ENCODE measurements around the gene MEX3A.
"Not testable (repeated sequence)": the region's sequence is repeated elsewhere in the genome, so short reads cannot be mapped to it uniquely, and the experiment has no call there.

Gene MEX3A

DNA sequence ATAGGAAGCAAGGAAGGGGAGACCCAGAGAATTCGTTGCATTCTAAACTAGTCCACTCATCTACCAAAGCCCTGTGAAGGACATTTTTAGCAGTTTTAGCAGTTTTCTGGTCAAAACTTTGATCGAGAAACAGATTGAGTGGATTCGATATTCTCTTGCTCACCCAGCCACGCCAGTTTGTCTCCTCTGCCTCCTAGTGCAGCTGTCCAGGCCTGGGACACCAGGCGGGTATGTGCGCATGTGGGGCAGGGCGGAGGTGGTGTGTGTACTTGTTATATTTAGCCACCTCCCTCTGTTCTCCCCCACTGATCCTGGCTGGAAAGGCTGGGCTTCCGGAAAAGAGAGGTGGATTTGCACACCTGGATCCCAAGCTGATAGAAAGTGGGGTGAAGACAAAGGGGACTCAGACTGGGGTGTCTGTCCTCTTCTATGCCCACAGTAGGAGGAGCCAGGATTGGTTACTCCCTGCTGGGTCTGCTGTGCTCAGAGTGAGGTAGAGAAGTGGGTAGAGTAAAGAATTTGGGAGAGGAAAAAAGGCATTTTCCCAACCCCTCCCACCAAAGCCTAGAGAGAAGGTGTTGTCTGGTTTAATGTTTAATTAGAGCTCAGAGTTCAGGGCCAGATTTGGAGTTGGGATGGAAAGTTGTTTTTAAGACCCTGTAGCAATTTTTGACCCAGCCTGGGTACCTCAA is 36.1 kb upstream of the MEX3A start:
- DNase-seq (ENCODE audit: low read depth, low spot score): no peak

DNA sequence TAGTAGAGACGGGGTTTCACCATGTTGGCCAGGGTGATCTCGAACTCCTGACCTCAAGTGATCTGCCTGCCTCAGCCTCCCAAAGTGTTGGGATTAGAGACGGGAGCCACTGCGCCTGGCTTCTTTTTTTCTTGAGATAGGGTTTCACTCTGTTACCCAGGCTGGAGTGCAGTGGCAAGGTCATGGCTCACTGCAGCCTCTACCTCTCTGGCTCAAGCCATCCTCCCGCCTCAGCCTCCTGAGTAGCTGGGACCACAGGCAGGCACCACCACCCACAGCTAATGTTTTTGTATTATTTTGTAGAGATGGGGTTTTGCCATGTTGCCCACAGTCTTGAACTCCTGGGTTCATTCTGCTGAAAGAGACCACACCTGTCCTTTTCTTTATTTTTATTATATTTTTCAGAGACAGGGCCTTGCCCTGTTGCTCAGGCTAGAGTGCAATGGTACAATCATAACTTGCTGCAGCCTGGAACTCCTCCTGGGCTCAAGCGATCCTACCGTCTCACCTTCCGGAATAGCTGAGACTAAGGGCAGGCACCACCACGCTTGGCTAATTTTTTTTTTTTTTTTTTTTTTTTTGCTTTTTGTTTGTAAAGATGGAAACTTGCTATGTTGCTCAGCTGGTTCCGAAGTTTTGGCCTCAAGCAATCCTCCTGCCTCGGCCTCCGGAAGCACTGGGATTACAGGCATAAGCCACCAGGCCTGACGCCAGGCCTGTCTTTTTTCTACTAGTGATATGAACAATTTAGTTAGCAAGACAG is 35.3 kb upstream of the MEX3A start:
- no peak for DNase-seq (ENCODE audit: low read depth, low spot score)

DNA sequence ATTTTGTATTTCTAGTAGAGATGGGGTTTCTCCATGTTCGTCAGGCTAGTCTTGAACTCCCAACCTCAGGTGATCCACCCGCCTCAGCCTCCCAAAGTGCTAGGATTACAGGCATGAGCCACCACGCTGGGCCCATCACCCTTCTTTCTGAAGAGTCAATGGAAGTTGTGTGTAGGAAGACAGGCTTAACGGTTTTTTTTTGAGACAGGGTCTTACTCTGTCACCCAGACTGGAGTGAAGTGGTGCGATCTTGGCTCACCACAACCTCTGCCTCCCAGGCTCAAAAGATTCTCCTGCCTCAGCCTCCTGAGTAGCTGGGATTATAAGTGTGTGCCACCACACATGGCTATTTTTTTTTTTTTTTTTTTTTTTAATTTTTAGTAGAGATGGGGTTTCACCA is 34.5 kb upstream of the MEX3A start:
- not testable (repeated sequence) for DNase-seq (ENCODE audit: low read depth, low spot score)

DNA sequence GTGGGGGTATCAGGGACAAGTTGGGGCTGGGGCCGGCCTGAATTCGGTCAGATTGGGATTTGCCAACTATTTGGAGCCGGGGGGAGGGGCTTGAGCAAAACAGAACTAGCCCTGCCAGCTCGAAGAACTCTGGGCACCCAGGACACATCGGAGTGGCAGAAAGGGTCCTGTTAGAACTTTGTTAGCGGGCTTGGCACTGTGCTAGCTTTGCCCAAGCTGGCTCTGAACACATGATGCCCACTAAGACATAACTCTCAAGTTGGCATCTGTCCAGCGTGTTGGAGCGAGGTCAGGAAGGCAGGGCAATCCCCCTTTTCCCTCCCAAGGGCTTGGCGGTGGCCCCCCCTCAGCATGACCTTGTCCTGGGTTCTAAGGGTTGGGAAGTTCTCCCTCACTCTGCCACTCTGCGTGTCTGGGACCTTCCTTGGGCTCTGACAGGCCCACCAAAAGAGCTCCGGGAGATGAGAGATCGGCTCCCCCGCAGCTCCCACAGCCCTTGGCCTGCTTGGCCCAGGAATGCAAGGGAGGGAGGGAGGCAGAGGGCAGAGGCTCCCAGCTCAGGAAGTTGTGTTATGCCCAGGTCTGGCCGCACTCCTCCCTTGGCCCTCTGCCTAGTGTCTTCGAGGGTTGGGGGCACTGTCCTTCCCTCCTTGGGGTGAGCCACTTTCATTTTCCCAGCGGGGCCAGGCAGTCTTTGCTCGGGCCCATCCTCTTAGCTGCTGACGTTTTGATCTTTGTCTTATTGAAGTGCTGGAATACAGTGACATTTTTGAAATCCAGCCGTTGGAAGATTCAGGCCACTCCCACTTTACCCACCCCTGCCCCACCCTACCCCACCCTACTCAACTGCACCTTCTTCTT is 33.5 kb upstream of the MEX3A start:
- no peak for DNase-seq (ENCODE audit: low read depth, low spot score)

DNA sequence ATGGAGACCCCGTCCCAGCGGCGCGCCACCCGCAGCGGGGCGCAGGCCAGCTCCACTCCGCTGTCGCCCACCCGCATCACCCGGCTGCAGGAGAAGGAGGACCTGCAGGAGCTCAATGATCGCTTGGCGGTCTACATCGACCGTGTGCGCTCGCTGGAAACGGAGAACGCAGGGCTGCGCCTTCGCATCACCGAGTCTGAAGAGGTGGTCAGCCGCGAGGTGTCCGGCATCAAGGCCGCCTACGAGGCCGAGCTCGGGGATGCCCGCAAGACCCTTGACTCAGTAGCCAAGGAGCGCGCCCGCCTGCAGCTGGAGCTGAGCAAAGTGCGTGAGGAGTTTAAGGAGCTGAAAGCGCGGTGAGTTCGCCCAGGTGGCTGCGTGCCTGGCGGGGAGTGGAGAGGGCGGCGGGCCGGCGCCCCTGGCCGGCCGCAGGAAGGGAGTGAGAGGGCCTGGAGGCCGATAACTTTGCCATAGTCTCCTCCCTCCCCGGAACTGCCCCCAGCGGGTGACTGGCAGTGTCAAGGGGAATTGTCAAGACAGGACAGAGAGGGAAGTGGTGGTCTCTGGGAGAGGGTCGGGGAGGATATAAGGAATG is 32.8 kb upstream of the MEX3A start:
- DNase-seq (ENCODE audit: low read depth, low spot score): no peak

DNA sequence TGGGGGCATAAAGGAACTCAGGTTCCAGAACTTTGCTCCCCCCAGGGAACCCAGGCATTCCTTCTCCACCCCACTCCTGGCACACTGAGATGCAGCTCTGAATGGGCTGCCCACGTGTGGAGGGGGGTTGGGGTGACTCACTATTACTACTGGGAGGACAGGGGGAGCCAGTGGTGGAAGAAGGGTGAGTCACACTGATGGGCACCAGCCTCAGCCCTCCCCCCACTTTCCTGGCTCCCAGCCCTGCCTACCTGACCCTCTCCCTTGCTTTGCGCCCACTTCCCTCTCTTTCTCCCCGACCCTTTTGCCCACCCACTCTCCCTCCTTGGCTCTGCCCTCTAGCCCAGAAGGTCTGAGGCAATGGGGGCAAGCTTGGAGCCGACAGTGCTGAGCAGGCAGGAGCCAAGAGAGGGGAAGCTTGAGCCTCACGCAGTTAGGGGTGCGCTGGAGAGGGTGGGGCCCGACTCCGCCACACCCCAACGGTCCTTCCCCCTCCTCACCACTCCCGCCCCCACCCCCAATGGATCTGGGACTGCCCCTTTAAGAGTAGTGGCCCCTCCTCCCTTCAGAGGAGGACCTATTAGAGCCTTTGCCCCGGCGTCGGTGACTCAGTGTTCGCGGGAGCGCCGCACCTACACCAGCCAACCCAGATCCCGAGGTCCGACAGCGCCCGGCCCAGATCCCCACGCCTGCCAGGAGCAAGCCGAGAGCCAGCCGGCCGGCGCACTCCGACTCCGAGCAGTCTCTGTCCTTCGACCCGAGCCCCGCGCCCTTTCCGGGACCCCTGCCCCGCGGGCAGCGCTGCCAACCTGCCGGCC is 32.0 kb upstream of the MEX3A start, which contains the start of gene LMNA:
Gene LMNA, plus strand, starts transcription at position 611 of the 818 bp plus-strand sequence. CDS start 208 bp downstream, outside the sequence.
- DNase-seq (ENCODE audit: low read depth, low spot score): peak; percentile 62

DNA sequence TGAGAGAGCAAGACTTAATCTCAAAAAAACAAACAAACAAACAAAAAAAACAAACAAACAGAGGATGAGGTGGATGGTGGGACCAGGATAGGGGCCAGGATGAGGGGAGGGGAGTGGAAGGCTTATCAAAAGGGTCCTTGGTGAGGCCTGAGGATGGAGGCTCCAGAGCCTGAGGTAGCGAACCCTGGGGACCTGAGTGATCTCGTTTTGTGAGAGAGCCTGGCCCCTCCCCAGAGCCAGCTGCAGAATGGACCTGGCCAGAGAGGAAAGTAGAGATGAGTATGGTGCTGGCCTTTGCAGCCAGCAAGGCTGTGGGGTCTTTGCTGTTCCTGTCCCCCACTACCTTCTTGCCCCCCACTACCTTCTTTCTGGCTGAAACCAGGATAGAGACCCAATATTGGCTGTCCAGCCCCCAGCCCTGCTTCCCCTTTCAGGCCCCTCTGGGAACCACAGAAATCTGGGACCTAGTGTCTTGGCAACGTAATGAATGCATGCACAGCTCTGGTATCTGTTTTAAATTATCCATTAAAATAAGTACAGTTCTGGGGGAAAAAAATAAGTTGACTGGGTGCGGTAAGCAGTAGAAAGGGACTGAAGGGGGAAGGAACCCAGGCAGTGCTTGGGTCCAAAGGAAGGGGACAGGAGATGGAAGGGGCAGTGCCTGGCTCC is 31.2 kb upstream of the MEX3A start:
- no peak for DNase-seq (ENCODE audit: low read depth, low spot score)

DNA sequence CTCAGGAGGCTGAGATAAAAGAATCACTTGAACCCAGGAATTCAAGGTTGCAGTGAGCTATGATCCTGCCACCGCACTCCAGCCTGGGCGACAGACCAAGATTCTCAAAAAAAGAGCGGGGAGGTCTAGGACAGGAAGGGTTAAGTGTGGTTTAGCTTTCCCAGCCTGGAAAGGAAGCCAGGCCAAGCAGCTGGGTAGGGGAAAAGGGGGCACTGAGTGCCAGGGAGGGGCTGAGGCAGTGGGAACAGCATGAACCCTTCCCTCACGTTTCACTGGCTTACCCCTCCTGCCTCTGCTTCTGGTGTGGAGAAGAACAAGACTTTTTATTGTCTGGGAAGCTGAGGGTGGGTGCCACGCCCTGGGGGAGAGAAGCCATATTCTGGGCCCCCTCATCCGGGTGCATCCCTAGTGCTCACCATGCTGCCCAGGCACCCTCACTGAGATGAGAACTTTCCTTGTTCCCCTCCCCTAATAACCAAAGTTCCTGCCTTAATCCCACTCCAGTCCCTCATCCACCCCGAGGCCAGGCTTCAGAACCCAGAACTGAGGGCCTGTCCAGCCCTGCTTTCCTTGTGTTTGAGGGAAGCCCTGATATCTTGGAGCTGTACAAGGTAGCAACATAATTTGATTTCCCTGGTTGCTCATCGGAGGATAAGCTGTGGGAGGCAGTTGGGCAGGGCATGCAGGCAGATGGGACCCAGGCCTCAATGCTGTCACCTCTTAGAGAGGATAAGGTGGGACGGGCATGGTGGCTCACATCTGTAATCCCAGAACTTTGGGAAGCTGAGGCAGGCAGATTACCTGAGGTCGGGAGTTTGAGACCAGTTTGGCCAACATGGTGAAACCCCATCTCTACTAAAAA is 30.2 kb upstream of the MEX3A start:
- DNase-seq (ENCODE audit: low read depth, low spot score): no peak

DNA sequence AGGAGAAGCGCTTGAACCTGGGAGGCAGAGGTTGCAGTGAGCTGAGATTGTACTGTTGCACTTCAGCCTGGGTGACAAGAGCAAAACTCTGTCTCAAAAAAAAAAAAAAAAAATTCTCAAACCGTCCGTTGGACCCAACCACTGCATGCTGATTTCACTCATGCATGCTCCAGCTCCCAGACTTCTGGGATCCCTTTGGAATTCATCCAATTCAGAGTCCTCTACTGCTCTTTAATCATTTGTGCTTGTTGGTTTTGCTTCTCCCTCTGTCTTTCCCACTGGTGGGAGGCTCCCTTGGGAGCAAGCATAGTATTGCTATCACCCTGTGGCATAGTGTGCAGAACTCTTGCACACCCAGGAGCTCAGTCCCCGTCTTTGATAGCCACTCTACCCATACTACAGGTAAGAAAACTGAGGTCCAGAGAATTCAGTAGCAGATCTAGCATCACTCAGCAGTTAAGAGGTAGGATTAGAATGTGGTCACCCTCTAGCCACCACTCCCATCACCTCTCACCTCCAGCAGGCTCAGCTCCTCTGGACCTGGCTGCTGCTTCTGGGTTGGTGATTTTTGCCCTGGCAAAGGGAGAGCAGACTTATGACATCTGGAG is 29.2 kb upstream of the MEX3A start:
- no peak for DNase-seq (ENCODE audit: low read depth, low spot score)

DNA sequence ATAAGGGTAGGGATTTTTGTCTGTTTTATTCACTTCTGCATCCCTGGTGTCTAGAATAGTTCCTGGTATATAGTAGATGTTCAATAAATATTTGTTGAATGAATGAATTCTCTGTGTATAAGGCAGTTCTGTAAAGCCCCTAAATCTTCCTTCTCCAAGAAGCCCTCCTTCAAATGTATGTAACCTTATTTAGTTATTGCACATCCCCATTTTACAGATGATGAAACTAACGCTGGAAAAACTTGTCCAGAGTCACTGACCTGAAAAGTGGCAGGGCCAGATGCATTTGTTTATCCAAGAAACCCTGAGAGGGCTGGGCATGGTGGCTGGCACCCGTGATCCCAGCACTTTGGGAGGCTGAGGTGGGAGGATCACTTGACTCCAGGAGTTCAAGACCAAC is 28.0 kb upstream of the MEX3A start:
- no peak for DNase-seq (ENCODE audit: low read depth, low spot score)

DNA sequence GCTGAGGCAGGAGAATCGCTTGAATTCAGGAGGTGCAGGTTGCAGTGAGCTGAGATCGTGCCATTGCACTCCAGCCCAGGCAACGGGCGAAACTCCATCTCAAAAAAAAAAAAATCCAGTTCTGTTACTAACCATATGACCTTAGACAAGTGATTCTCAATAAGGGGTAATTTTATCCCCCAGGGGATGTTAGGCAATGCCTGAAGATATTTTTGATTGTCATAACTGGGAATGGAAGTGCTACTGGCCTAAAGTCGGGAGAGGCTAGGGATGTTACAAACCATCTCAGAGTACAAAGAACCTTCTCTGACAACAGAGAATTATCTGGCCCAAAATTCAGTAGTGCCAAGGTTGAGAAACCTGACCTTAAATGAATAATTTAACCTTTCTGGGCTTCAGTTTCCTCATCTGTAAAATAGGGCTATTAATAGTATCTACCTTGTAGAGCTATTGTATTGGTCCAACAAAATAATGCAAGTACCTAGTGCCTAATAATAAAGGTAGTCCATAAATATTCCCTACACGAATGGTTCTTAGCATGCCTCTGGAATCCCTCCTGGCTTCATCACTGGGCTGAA is 26.5 kb upstream of the MEX3A start:
- DNase-seq (ENCODE audit: low read depth, low spot score): no peak

DNA sequence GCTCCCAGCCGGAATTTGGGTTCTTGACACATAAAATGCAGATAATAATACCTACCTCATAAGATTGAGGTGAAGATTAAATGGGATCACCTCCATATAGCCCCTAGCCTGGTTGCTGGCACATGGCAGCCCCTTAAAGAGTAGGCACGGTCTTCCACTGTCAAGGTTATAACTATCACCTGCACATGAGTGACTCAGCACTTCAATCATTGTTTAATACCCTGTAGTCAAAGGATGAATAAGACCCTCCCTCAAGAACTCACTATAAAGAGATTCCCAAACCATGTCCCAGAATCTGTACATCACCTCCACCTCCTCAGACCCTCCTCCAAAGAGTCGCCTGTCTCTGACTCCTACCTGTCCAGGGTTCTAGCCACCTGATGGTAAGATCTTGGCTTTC is 25.8 kb upstream of the MEX3A start:
- no peak for DNase-seq (ENCODE audit: low read depth, low spot score)

DNA sequence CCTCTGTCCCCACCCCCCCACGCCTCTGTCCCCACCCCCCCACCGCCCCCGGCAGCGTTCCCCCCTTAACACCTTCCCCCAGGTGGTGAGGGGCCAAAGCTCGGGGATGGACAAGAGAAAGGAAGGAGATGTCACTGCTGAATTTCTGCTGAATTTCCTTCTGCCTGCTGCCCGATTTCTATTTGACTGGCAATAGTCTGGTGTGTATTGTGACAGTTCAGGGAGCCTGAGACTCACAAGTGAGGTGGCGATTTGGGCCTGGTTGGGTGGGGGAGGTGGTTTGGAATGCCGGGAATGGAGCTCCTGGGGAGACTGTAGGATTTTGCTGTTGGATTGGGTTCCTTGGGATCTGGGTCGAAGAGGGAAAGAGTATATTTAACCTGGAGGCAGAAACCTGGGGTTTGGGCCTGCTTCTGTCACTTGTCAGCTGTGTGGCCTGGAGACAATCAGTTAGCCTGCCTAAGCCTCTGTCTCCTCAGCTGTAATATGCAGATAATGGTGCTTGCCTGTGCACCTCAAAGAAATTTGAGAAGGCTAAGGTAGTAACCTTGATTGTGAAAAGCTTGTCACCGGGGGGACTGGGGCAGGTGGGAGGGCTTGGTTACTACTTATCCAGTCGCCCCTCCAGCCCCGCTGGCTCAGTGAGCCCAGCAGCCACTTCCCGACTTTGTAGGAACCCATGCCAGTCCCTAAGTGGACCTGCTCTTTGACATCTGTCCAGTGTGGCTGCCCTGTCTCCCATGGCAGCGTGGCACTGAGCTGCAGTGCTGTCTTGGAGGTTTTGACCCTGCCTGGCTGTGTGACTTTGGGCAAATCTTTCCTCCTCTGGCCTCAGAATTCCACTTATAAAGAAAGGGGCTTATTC is 24.6 kb upstream of the MEX3A start:
- DNase-seq (ENCODE audit: low read depth, low spot score): no peak

DNA sequence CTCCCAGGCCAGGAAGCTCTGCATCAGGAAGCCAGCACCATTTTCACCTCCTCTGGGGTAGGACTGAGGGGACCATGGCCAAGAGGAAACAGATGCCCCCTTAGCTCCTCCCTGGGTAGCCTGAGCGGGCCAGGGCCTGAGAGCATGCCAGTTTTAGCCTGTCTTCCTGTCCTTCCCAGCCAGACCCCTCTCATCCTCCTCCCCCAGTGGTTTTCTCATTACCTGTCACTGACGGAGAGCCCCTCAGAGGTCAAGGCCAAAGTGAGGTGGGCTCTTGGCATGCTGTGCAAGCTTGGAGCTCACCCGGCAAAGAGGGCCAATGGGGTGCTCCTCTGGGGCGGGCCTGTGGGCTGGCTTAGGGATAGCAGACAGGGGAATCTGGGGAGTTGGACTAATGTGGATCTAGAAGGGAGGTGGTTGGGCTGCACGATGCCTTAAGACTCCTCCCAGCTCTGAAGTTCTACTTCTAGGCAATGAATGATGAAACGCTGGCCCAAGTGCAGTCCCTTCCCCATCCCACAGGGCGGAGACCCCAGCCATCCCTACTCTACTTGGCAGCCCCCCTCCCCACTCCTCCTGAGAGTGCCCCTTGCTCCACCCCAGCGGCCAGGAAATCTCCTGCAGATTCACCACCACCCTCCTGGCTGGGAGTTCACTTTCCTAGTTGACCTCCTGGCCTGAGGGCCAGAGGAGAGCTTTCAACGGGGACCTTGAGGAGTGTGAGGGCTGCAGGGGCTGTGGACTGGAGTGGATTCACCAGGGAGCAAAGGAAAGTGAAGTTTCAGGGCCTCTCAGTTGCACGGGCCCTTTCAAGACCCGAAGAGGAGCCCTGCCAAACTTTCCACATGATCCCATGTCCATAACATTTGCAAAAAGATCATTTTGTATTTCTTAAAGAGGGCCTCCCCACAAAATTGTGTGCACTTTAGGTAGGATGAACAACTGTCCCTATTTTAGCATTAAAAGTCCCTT is 22.9 kb upstream of the MEX3A start:
- no peak for DNase-seq (ENCODE audit: low read depth, low spot score)

DNA sequence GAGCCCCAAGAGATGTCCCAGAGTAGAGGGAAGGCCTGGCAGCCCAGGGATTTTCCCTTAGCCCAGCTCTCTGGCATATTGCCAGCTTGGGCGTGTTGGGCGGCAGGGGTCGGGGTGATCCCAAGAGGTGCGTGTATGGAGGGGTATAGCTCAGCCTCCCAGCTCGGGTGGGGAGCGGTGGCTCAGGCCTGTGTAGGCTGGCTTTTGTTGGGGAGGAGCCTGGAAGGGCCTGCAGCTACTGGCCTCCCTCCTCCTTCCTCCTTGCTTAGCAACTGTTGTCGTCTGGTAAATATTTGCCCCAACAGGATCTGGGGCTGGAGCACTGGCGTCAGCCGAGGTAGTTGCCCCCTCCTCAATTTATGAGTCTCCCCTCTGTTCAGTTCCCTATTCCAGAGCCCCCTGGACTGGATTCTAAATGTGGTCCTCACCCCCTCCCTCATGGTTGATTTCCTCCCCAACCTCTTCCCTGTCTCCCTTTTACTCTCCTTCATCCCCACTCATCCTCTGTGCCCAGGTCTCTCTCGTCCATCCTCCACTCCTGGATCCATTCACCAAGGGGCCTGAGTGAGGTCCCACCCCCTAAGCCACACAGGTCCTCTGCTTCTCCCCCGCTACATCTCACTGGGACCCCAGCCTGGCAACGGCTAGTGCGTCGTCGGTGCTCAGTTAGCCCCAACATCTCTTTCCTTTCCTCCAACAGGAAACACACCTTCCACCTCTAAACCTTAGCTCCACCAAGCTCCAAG is 22.0 kb upstream of the MEX3A start:
- no peak for DNase-seq (ENCODE audit: low read depth, low spot score)

DNA sequence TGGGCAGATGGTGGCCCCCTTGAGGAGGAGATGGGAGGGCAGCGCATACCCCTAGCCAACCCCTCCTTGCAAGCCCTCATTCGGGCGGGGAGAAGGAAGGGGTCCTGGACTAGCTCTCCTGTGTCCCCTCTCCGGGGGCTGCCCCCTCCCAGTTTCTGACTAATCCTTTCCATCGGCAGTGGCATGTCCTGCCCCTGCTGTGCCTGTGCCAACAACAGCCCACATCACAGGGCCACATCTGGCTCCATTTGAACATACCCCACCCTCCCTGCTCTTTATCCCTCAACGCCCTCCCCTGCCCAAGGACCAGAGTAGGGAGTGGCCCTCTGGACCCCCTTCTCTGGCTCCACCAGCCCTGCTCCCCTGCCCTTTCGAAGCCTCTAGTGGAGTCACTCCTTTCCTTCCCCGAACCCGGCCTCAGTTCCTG is 21.3 kb upstream of the MEX3A start:
- no peak for DNase-seq (ENCODE audit: low read depth, low spot score)

Measured in activated CD4-positive, CD25-positive, alpha-beta regulatory T cell treated with anti-CD3 and anti-CD28 coated beads, Interleukin-2, amount 50 U/mL, for 16 hours (primary cell).